Stimulated activated effector memory CD8-positive, alpha-beta T cell treated with anti-CD3 and anti-CD28 coated beads, Interleukin-12 subunit alpha, Interleukin-12 subunit beta, amount 100 ng/mL, for 72 hours (primary cell): Measurements from ENCODE around the gene CNPY1.
"Not testable (repeated sequence)": the region's sequence is repeated elsewhere in the genome, so short reads cannot be mapped to it uniquely, and the experiment has no call there.

Experiments
- ATAC-seq: fragments of 150-1000 bp; cut with Tn5 transposase; 2 replicates; pipeline ENCODE4 v1.10.0; 2021
- DNase-seq, 2 donors: peaks; one replicate each; pipeline ENCODE4 v3.0.0; 2021 to 2022; ENCODE audit warnings: low spot score in 2 of 2
- H3K27ac Mint-ChIP-seq: one replicate; pipeline ENCODE4 v1.8.0; 2022; ENCODE audit warnings: mild to moderate bottlenecking, mixed read lengths
- H3K36me3 Mint-ChIP-seq: one replicate; pipeline ENCODE4 v1.8.0; 2022; ENCODE audit warnings: mild to moderate bottlenecking, mixed read lengths
- H3K4me1 Mint-ChIP-seq: one replicate; pipeline ENCODE4 v1.8.0; 2022; ENCODE audit warnings: mixed read lengths
- H3K4me3 Mint-ChIP-seq: one replicate; pipeline ENCODE4 v1.8.0; 2022; ENCODE audit warnings: mild to moderate bottlenecking, mixed read lengths
- H3K9me3 Mint-ChIP-seq: one replicate; pipeline ENCODE4 v1.8.0; 2022; ENCODE audit warnings: mixed read lengths

CNPY1 gene

DNA sequence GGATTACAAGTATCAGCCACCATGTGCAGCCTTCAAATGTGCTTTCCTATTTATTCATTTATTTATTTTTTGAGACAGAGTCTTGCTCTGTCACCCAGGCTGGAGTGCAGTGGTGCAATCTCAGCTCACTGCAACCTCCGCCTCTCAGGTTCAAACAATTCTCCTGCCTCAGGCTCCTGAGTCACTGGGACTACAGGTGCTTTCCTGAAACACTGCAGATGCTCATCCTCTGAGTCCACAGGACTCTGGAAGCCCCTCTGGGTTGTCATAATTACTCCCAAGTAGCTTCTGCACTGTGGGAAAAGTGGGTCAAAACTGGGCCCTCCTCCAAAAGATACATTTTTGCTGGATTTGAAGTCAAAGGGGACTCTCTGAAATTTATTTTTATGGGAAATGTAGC lies at the start of gene CNPY1:
TSS of gene CNPY1 (minus strand) at position 111 of the 400 bp plus-strand sequence. CDS start 630 bp downstream, outside the sequence.
- H3K27ac Mint-ChIP-seq, H3K36me3 Mint-ChIP-seq, H3K9me3 Mint-ChIP-seq, ATAC-seq, DNase-seq, H3K4me1 Mint-ChIP-seq, H3K4me3 Mint-ChIP-seq: not testable (repeated sequence)

DNA sequence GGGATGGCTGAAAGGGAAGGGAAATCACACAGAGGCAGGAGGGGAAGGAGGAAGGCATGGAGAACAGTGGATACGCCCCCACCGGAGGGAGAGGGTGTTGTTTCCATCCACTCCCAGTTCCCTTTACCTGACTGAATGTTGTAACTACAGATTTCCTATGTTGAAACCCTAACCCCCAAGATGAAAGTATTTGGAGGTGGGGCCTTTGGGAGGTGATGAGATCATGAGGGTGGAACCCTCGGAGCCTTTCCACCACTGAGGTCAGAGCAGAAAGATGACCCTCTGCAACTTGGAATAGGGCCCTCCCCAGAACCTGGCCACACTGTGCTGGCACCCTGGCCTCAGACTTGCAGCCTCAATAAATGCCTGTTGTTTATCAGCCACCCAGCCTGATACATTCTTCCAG lies 48.6 kb upstream of the CNPY1 start:
- no peaks in the 10 kb centered on the region for H3K36me3 Mint-ChIP-seq
- H3K27ac Mint-ChIP-seq, result no peak overlapping the region
- no peak for ATAC-seq
- no peaks in the 10 kb centered on the region for H3K9me3 Mint-ChIP-seq
- H3K4me1 Mint-ChIP-seq, result peaks cover 9% of the 10 kb centered on the region
- no peak for DNase-seq
- H3K4me3 Mint-ChIP-seq, result no peak overlapping the region

DNA sequence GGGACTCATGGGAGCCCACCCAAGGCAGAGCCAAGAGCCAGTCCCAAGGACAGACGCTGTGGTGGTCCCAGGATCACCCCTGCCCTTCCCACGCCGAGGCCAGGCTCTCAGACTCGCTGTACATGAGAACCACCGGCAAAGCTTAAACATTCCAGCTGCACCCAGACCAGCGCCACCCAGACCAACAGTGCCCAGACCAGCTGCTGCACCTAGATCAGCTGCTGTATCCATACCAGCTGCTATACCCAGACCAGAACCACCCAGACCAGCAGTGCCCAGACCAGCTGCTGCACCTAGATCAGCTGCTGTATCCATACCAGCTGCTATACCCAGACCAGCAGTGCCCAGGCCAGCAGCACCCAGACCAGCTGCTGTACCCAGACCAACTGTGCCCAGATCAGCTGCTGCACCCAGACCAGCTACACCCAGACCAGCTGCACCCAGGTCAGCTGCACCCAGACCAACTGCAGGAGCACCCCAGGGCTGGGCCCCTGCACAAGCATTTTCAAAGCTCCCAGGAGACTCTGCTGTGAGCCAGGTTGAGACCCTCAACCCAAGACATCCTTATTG lies 47.9 kb upstream of the CNPY1 start:
- H3K36me3 Mint-ChIP-seq, result no peaks in the 10 kb centered on the region
- no peak for DNase-seq
- H3K4me1 Mint-ChIP-seq, result peaks cover 9% of the 10 kb centered on the region
- no peak overlapping the region for H3K4me3 Mint-ChIP-seq
- no peak for ATAC-seq
- no peaks in the 10 kb centered on the region for H3K9me3 Mint-ChIP-seq
- no peak overlapping the region for H3K27ac Mint-ChIP-seq

DNA sequence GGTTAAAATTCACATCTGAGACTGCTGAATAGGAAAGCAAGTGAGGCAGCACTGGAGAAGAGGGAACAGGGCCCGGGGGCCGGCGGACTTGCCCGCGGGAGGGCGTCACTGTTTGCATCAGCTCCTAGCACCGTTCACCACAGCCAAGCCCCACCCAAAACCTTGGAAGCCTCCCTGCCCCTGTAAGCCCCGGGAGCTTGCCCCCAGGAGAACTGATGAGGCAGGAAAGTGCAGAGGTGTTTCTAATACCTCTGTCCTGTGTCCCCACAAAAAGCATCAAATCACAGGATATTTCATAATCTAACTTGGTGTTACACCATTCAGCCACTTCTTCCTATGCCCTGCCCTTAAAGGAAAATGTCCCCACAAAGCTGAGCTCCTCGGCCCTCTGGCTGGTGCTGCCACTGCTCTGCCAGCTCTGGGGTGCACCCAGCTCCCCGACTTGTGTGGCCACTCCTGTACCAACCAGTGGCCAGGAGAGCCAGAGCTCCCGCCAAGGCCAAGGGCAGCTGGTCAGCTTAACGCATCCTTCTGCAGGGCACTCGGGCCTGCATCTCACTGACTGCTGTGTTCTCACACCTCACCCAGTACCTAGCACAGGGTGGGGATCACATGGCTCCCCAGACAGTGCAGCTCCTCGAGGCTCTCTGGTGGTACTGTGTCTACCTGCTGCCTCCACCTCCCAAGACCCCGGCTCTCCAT lies 47.3 kb upstream of the CNPY1 start:
- no peak overlapping the region for H3K4me3 Mint-ChIP-seq
- no peak for ATAC-seq
- no peak overlapping the region for H3K27ac Mint-ChIP-seq
- H3K4me1 Mint-ChIP-seq, result peaks cover 3% of the 10 kb centered on the region
- no peaks in the 10 kb centered on the region for H3K36me3 Mint-ChIP-seq
- DNase-seq, result no peak
- H3K9me3 Mint-ChIP-seq, result no peaks in the 10 kb centered on the region

DNA sequence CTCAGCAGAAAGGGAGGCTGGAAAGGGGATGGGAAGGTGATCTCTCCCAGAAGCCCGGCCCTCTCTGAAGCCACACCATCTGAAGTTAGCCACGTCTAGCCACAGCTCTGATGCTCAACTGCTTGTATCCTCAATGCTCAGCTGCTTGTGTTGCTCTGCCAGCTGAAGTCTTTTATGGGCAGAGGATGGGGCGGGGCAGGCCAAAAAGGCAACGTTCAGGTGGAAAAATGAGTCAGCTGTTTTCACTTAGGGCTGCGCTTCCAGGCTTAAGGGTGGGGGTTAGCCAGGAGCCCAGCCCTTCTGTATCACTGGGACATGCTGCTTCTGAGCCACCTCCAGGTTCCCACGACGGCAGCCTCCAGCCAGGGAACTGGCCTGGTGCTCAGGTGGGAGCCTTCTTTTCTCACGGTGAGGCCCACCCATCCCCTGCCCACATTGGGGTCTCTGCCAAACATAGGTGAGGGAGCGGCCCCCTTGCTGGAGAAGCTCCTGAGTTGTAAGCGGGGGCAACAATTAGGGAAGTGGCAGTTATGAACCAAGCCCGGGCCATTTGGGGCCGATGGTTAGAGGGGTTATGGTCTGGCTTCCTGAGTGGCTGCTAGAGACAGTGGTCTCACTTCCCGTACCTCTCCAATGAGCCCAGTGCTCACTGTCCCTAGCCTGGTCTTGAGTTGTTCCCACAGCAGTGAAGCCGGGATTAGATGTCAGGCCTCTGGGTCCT lies 44.9 kb upstream of the CNPY1 start:
- no peak overlapping the region for H3K27ac Mint-ChIP-seq
- ATAC-seq (no peak), DNase-seq (no peak)
- H3K9me3 Mint-ChIP-seq, result no peaks in the 10 kb centered on the region
- H3K4me1 Mint-ChIP-seq, result no peaks in the 10 kb centered on the region
- no peak overlapping the region for H3K4me3 Mint-ChIP-seq
- H3K36me3 Mint-ChIP-seq, result no peaks in the 10 kb centered on the region

DNA sequence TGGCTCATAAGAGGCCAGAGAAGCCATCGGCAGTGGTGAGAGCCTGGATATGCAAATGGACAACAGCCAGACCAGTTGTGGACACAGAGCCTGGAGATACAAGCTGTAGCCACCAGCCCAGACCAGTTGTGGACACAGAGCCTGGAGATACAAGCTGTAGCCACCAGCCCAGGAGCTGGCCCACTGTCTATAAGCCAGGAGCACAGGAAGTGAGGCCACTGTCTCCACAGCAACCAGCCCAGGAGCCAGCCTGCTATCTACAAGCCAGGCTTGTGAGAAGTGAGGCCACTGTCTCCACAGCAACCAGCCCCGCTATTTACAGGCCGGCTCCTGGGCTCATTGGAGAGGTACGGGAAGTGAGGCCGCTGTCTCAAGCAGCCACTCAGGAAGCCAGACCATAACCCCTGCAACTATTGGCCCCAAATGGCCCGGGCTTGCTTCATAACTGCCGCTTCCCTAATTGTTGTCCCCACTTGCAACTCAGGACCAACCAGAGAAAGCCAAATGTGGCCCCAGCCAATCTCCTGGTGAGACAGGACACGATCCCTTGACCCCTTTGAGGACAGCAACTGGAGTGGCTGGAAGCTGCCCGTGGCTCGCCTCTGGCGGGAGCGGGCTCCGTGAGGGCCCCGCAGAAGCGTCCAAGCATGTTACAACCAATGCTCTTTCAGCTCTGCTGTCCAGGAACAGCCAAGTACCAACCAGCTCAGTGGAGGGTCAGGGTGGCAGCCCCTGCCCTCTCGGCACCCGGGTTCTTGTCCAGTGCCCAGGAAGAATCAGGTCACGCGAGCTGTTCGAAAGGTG lies 44.1 kb upstream of the CNPY1 start:
- Mint-ChIP-seq H3K27ac (no peak overlapping the region), H3K4me1 (no peaks in the 10 kb centered on the region), H3K4me3 (no peak overlapping the region), H3K9me3 (no peaks in the 10 kb centered on the region), H3K36me3 (no peaks in the 10 kb centered on the region)
- DNase-seq, result no peak
- peak; percentile 35 for ATAC-seq

DNA sequence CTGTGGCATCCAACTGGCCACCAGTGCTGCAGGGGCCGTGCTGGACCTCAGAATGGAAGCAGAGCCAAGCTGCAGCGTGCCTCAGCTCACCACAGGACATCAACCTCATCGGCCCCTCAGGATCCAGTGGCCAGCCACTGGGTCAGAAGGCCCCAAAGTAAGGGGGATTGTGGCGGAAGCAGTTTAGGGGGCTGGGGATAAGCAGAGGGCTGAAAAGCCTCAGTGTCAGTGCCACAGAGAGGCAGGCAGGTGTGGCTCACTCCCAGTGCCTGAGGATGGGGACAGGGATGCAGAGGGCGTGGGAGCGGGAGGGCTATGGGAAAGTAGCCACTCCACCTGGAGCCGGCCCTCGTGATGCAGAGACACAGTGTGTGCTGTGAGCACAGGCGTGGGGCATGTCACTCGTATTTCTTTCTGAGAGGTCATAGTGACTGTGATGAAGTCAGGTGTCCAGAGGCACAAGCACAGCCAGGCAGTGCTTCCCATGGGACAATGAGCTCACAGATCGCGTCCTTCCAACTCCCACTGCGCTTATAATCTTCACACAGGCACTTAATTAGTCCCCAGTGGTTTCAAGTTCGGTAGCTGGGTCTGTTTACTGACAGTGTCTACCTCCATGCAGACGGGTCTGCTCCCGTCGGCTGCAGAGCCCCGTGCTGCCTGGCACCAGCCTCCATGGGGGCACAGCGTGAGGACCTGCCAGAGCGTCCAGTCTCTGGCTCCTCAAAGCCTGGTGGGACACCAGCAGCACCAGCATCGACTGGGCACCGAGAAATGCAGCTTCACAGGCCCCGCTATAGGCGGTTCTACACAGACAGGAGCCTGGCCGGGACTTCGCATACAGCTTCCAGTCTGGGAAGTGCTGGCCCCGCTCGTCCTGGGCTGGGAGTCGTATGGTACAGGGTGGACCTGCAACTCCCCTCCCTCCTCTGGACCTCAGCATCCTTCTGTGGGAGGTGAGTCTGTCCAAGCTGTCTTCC lies 42.9 kb upstream of the CNPY1 start:
- DNase-seq (no peak), ATAC-seq (no peak)
- Mint-ChIP-seq H3K27ac (no peak overlapping the region), H3K4me1 (no peaks in the 10 kb centered on the region), H3K4me3 (no peak overlapping the region), H3K36me3 (no peaks in the 10 kb centered on the region), H3K9me3 (no peaks in the 10 kb centered on the region)

DNA sequence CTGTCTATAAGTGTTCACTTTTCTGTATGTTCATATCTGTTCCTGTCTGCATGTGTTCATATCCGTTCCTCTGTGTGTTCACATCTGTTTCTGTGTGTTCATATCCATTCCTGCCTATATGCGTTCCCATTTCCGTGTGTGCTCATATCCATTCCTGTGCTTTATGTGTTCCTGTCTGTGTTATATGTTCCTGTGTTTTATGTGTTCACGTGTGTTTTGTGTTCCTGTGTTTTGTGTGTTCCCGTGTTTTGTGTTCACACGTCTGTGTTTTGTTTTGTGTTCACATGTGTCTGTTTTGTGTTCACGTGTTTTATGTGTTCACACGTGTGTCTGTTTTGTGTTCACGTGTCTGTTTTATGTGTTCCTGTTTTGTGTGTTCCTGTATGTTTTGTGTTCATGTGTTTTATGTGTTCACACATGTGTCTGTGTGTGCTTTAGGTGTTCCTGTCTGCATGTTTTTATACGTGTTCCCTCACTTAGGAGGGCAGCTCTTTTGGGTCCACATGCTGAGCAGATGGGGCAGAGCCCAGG lies 42.2 kb upstream of the CNPY1 start:
- ATAC-seq, result no peak
- H3K4me3 Mint-ChIP-seq, result no peak overlapping the region
- no peaks in the 10 kb centered on the region for H3K9me3 Mint-ChIP-seq
- H3K4me1 Mint-ChIP-seq, result no peaks in the 10 kb centered on the region
- no peak overlapping the region for H3K27ac Mint-ChIP-seq
- H3K36me3 Mint-ChIP-seq, result no peaks in the 10 kb centered on the region
- no peak for DNase-seq

DNA sequence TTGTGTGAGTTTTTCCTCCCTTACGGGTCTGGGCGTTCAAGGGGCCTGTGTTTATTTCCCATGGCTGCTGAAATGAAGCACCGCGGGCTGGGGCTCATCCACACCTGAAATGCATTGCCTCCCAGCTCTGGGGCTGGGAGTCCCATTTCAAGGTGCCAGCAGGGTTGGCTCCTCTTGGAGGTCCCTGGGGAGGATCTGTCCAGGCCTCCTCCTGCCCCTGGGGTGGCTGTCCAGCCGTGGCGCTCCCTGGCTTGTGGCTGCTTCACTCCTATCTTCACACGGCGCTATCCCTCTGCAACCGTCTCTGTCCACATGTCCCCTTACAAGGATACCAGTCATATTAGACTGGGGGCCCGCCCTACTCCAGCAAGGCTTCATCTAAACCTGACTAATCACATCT lies 41.1 kb upstream of the CNPY1 start:
- no peaks in the 10 kb centered on the region for H3K9me3 Mint-ChIP-seq
- ATAC-seq (no peak), DNase-seq (no peak)
- H3K27ac Mint-ChIP-seq, result no peak overlapping the region
- H3K36me3 Mint-ChIP-seq, result no peaks in the 10 kb centered on the region
- no peak overlapping the region for H3K4me3 Mint-ChIP-seq
- no peaks in the 10 kb centered on the region for H3K4me1 Mint-ChIP-seq

DNA sequence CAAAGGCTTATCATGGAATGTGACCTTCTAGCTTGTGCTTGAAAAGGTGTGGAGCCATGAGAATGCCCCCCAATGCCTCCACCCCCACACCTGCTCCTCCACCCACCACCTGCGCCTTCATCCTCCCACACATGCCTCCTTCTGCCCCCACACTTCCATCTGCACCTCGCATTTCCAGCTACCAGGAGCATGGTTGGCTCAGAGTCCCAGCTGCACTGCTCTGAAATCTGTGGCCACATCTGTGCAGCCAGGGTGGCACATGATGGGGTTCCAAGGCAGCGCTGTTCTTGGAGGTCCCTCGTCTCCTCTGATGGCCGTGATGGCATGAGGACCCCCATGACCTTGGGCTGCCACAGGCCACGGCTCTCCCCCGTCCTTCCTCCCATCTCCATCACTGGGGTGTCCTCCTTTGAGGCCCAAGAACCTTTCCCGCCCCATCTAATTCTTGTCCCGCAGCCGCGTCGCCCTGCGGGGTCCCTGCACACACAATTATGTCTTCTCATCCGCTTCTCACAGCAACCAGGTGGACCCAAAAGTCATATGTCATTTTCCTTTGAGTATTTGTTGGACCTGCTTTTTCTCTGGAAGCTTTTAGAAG lies 40.6 kb upstream of the CNPY1 start:
- H3K27ac Mint-ChIP-seq, result no peak overlapping the region
- H3K36me3 Mint-ChIP-seq, result no peaks in the 10 kb centered on the region
- H3K9me3 Mint-ChIP-seq, result no peaks in the 10 kb centered on the region
- no peak for ATAC-seq
- no peak for DNase-seq
- no peak overlapping the region for H3K4me3 Mint-ChIP-seq
- H3K4me1 Mint-ChIP-seq, result no peaks in the 10 kb centered on the region

DNA sequence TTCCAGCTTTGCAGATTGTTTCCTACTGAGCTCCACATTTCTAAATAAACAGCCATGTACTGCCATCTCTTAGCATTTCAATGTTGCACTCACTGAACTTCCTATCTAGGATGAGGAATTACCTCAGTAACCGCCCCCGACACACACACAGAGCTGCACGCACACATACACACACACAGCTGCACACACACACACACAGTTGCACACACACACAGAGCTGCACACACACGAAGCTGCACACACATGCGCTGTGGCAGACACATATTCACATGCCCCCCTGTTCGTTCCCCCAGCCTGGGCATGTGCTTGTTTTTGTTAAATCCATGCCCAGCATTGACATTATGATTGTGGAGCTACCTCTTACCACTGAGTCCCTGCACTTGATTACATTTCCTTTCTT lies 39.6 kb upstream of the CNPY1 start:
- no peaks in the 10 kb centered on the region for H3K4me1 Mint-ChIP-seq
- H3K27ac Mint-ChIP-seq, result no peak overlapping the region
- H3K9me3 Mint-ChIP-seq, result no peaks in the 10 kb centered on the region
- no peak overlapping the region for H3K4me3 Mint-ChIP-seq
- no peaks in the 10 kb centered on the region for H3K36me3 Mint-ChIP-seq
- ATAC-seq (no peak), DNase-seq (no peak)

DNA sequence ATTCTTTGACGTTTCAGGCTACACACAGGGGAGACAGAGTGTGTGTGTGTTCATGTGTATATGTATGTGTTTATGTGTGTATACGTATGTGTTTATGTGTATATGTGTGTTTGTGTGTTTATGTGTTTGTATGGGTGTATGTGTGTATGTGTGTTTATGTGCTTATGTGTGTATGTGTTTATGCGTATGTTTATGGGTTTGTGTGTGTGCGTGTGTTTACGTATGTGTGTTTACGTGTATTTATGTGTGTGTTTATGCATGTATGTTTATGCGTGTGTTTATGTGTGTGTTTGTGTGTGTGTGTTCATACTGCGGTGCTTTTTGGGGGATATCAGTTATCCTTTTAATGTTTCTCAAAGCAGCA lies 39.2 kb upstream of the CNPY1 start:
- no peaks in the 10 kb centered on the region for H3K4me1 Mint-ChIP-seq
- no peak overlapping the region for H3K27ac Mint-ChIP-seq
- DNase-seq (no peak), ATAC-seq (no peak)
- no peaks in the 10 kb centered on the region for H3K9me3 Mint-ChIP-seq
- no peaks in the 10 kb centered on the region for H3K36me3 Mint-ChIP-seq
- H3K4me3 Mint-ChIP-seq, result no peak overlapping the region

DNA sequence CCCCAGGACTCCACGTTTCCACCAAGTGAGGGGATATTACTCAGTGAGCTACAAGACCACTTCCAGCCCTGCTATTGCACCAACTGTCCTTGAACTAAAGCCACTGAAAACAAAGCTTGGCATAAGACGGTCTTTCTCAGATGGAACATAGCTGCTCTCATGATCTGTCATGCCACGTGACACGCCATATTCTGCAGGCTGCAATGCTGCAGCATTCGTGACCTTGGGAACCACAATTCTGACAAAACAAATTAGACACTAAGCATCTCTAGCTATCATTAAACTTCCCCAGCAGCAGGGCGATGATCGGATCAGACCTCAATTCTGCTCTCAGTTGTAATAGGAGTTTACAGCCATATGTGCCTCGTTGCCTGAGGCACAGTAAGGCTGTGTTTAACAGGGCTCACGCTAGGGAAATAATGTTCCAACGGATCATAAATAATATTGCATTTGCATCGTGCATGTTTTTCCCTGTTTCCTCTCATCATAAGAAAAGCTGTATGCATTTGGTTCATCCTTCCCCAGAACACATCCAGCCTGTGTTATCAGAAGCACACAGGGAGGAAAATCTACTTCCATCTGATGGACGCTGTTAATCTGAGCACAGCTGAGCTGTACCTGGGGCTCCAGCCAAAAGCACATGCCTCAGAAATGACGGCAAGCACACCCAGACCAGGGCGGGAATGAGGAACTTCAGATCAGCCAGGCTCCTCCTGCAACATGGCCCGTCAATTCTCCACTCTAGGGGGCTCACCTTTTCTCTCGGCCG lies 38.6 kb upstream of the CNPY1 start:
- H3K9me3 Mint-ChIP-seq, result no peaks in the 10 kb centered on the region
- no peak overlapping the region for H3K27ac Mint-ChIP-seq
- no peak overlapping the region for H3K4me3 Mint-ChIP-seq
- no peak for DNase-seq
- ATAC-seq, result no peak
- H3K36me3 Mint-ChIP-seq, result no peaks in the 10 kb centered on the region
- no peaks in the 10 kb centered on the region for H3K4me1 Mint-ChIP-seq
